ENCODE results near the gene DHX9.
"Not testable (repeated sequence)": the region's sequence is repeated elsewhere in the genome, so short reads cannot be mapped to it uniquely, and the experiment has no call there.

DNA sequence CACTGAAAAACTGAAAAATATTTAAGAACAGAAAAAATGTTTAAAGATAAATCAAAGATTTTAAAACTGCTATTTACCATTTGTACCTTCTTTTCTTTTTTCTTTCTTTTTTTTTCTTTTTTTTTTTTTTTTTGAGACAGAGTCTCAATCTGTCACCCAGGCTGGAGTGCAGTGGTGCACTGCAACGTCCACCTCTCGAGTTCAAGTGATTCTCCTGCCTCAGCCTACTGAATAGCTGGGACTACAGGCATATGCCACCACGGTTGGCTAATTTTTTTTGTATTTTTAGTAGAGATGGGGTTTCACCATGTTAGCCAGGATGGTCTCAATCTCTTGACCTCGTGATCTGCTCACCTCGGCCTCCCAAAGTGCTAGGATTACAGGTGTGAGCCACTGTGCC is 62.8 kb downstream of the DHX9 start:
- TF ChIP-seq, protein P1, sequence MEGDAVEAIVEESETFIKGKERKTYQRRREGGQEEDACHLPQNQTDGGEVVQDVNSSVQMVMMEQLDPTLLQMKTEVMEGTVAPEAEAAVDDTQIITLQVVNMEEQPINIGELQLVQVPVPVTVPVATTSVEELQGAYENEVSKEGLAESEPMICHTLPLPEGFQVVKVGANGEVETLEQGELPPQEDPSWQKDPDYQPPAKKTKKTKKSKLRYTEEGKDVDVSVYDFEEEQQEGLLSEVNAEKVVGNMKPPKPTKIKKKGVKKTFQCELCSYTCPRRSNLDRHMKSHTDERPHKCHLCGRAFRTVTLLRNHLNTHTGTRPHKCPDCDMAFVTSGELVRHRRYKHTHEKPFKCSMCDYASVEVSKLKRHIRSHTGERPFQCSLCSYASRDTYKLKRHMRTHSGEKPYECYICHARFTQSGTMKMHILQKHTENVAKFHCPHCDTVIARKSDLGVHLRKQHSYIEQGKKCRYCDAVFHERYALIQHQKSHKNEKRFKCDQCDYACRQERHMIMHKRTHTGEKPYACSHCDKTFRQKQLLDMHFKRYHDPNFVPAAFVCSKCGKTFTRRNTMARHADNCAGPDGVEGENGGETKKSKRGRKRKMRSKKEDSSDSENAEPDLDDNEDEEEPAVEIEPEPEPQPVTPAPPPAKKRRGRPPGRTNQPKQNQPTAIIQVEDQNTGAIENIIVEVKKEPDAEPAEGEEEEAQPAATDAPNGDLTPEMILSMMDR (optimal IDR thresholded peaks at IDR 0.05 in 1 of 3, IDR thresholded peaks at IDR 0.05 in 1 of 3, conservative IDR thresholded peaks at IDR 0.05 in 1 of 3; ENCODE audit: extremely low read depth in 1 of 3, insufficient read depth in 2 of 3, low read length in 3 of 3): not testable (repeated sequence)
- not testable (repeated sequence) for TF ChIP-seq EZH2 (IDR thresholded peaks at IDR 0.05; ENCODE audit: low read length)
